MM.1S (cell line): ENCODE results near the gene PLEKHH3.

Source experiments
- EZH2 ChIP-seq: fragments of 300-600 bp; sonication (generic); optimal IDR thresholded peaks from 2 replicates; pipeline ENCODE3; 2017; ENCODE audit warnings: low read depth, mild to moderate bottlenecking, antibody characterized with exemption, low read length, mixed read lengths
- TF ChIP-seq, protein P1 (sequence below): fragments of 300-600 bp; sonication (generic); IDR thresholded peaks from 2 replicates; pipeline ENCODE4 v1.5.1; 2016; ENCODE audit warnings: antibody characterized with exemption, low read length, mixed read lengths

DNA sequence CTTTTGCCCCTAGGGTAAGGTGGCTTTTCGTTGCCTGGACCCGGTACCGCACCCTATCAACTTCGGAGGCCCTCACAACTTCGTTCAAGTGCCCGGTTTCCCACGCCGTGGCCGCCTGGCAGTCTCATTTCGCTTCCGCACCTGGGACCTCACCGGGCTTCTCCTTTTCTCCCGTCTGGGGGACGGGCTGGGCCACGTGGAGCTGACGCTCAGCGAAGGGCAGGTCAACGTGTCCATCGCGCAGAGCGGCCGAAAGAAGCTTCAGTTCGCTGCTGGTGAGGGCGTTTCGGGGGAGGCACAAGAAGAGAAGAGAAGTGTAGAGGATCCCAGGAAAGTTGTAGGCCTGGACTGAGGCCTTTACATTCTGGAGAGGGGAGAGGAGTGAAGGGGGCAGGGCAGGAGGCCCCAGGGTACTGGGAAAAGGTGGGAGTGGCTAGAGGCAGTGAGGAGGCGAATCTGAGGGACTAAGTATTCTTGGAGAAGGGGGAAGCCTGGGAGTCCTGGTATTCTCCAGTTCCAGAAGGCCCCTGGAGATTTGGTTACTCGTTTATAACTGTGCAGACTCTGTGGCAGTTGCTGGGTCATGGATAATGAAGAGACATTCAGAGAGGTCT, 11.0 kb upstream of the PLEKHH3 start:
- TF ChIP-seq, protein P1, sequence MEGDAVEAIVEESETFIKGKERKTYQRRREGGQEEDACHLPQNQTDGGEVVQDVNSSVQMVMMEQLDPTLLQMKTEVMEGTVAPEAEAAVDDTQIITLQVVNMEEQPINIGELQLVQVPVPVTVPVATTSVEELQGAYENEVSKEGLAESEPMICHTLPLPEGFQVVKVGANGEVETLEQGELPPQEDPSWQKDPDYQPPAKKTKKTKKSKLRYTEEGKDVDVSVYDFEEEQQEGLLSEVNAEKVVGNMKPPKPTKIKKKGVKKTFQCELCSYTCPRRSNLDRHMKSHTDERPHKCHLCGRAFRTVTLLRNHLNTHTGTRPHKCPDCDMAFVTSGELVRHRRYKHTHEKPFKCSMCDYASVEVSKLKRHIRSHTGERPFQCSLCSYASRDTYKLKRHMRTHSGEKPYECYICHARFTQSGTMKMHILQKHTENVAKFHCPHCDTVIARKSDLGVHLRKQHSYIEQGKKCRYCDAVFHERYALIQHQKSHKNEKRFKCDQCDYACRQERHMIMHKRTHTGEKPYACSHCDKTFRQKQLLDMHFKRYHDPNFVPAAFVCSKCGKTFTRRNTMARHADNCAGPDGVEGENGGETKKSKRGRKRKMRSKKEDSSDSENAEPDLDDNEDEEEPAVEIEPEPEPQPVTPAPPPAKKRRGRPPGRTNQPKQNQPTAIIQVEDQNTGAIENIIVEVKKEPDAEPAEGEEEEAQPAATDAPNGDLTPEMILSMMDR = no peak
- no peak for TF ChIP-seq EZH2
